HG03354 (cell line): Measurements from ENCODE around the gene ICAM2.

Experiments used
- ATAC-seq: cut with Tn5 transposase; IDR thresholded peaks from one replicate; pipeline ENCODE4 v1.9.1; 2021; ENCODE audit warnings: mild to moderate bottlenecking; ENCODE audit not compliant: unreplicated experiment, poor library complexity, severe bottlenecking

The ICAM2 gene

DNA sequence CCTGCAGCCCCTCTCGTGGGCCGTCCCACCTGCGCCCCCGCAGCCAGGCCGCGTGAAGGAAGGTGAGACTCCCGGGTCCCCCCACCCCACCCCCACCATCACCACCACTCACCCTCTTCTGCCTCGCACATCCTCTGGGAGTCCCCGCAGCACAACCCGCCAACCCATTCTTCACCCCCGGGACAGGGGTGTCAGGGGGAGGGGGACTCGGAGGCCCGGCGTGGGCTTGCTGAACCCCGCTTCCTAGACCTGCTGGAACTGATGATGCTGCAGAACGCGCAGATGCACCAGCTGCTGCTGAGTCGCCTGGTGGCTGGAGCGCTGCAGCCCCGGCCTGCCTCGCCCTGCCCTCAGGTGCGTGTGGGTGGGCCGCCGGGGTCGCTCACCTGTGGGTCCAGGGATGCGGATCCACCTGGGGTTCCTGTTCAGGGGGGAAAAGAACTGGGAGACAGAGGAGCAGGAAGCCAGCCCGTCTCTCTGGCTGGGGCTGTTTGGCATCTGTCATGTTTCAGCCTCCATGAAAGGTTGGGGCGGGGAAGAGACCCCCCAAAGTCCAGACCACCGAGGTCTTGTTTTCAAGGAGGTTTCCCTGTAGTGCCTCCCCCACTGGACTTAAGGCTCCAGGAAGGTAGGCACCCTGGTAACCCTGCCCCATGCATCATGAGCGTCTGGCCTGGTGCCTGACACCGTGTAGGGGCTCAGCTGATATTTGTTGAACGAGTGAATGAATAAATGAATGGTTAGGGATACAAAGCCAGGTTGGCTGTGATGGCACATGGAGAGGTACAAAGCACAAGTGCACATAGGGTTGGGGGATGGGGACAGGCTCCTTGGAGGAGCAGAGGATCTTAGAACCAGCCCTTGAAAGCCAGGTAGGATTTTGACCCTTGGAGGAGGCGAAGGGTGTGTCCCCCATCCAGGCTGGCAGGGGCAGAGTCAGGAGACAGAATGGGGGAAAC, 21.4 kb downstream of the ICAM2 start:
- ATAC-seq: no peak

DNA sequence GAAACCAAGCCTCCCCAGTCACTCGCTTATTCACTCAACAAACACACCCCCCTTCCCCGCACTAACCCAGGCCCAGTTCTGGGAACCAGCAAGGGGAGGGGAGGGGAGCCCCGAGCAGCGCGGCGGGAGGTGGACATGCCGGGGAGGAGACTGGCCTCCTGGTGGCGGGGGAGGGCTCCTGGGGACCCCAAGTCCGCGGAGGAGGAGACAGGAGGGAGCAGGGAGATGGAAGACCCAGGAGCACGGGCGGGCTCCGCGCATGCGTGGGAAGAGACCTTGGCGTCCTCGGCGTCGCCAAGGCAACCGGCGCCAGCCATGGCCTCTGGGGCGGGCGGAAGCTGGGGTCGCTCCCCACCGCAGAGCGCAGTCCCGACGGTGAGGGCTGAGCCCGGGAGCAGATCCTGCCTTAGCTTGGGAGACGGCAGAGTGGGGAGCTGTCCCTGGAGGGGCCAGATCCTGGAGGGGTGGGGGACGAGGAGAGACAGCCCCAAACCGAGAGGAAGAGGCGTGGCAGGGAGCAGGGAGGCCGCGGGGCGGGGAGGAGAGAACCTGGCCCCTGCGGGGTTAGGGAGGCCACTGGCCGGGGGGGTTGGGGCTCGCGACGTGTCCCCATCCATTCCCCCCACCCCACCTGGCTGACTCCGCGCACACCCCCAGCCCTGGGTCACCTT, 22.2 kb downstream of the ICAM2 start, which contains the start of gene PRR29:
Gene PRR29, plus strand, starts transcription at position 302 of the 671 bp plus-strand sequence. Its CDS starts 14 bp downstream, at position 316.
- peak; percentile 71 for ATAC-seq

DNA sequence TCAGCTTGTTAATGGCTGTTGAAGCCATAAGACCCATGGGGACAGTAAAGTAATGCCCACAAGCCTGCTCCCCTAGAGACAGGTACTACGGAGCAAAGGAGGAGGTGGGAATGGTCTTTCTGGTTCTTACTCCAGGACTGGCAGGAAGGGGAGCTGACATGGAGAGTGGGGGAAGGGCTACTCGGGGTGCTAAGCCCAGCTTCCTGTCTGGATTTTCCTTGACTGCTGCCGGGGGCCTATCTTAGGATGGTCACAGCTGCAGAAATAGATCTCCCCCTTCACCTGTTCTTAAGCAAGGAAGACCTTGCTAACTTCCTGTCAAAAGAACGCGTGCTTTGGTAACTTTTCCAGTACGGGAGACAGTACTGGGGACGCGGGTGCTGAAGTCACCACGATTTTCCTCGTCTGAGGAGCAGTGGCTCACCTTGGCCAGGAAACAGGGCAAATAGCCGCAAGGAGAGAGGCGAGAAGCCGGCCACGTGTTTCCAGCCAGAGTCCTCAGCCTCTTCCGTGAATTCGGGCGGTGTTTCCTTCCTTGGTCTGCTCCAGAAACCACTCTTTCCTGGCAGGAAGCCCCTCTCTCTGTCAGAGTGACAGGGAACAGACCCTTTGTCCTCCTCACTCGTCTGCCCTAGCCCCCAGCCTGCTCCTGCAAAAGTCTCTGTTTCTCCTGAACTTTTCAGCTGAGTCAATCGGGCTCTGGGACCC, 22.9 kb downstream of the ICAM2 start:
- ATAC-seq: no peak

DNA sequence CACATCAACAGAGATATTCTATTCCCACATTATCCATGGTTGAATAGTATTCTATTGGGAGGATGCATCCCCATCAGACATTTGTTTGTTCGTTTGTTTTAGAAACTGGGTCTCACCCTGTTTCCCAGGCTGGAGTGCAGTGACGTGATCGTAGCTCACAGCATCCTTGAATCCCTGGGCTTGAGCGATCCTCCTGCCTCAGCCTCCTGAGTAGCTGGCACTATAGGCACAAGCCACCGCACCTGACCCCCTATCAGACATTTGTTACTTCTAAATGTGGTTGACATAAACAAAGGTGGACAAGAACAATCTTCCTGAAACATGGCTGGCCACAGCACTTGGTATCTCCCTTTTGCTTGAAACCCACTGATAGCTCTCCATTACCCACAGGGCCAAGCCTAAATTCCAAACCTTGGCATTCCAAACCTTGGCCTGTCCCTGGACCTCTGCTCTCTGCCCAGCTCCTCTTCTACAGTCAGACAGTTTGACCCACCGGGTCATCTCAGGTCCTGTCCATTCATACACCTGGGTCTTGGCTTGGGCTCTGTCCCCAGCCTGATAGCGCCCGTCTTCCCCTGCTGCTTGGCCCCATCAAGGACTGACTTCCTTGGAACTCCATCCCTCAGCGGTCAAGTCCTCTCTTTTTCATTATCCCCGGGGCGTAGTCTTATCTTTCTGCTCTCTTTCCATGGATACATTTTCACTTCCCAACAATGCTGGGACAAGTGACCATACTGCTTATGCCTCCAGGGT, 23.8 kb downstream of the ICAM2 start:
- no peak for ATAC-seq

DNA sequence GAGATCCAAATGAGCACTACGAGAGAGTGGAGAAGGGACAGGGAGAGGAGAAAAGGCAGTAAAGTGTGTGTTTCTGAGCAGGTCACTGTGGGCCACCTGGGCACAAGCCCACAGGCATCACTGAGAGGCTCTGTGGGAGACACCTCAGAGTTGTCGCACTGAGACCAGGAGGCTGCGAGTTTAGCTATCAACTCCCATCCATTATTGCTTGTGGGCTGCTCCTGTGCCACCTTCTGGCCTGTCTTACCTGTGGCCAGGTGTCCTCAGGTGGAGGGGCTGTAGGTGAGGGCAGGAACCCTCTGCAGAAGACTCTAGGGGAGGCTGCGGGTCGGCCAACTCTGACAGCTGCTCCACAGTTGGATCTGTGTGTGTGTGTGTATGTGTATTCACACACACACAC, 24.8 kb downstream of the ICAM2 start:
- ATAC-seq: no peak

DNA sequence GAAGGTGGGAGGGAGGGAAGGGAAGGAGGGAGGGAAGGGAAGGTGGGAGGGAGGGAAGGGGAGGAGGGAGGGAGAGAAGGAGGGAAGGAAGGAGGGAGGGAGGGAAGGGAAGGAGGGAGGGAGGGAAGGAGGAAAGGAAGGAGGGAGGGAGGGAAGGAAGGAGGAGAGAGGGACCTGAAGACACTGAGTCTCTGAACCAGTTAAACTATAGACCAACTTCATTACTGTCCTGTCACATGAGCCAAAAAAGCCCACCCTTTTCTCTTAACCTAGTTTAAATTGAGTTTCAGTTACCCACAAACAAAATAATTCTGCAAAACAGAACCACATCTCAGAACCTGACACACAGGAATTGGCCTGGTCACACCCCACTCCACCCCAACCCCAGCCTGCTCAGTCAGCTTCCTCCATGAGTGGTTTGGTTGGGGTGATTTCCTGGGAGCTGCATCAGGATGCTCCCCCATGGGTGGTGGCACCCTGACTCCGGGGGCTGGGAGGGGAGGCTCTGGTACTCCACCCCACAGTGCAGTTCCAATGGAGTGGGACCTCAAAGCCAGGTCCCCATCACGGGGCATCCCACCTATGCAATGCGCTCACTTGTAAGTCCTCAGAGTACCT, 27.0 kb downstream of the ICAM2 start:
- ATAC-seq: no peak

DNA sequence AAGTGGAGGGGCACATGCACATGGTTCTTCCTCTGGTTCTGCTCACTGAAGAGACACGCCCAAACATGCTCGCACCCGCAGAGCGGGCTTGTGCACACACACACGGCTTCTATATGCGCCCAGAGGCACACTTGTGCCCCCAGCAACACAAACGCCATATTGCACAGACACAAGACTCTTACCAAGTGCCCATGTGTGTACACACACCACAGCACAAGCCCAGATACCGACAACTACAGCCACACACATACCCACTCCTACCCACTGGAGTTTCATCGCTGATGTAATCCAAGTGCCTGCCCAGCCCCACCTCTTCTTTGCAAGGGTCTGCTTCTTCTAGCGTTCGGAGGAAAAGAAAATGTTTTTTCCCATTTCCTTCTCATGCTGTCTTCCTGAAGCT, 28.8 kb downstream of the ICAM2 start:
- no peak for ATAC-seq

DNA sequence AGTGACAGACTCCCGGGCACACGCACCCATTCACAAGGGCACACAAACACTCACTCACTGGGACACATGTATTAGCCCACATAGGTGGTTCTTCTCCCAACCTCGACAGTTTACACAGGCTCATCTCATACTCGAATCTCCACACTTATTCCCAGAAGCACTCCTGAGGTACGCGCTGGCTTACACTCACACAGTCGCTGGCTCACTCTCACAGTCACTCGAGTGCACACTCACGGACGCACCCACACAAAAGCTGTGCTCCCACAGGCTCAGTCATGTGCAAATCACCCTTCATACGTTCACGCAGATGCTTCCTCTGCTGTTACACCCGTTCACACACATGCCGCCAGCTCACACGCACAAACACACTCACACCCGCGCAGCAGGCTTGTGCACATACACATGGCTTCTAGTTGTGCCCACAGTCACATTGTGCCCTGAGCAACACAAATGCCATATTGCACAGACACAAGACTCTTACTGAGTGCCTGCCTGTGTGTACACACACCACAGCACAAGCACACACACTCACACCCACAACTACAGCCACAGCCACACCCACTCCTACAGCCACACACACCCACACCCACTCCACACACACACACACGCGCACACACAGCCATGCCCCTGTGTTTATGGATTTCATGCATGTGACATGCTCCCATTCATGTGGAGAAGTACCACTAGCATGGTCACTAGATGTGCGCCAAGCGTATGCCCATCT, 30.6 kb downstream of the ICAM2 start:
- ATAC-seq: no peak

DNA sequence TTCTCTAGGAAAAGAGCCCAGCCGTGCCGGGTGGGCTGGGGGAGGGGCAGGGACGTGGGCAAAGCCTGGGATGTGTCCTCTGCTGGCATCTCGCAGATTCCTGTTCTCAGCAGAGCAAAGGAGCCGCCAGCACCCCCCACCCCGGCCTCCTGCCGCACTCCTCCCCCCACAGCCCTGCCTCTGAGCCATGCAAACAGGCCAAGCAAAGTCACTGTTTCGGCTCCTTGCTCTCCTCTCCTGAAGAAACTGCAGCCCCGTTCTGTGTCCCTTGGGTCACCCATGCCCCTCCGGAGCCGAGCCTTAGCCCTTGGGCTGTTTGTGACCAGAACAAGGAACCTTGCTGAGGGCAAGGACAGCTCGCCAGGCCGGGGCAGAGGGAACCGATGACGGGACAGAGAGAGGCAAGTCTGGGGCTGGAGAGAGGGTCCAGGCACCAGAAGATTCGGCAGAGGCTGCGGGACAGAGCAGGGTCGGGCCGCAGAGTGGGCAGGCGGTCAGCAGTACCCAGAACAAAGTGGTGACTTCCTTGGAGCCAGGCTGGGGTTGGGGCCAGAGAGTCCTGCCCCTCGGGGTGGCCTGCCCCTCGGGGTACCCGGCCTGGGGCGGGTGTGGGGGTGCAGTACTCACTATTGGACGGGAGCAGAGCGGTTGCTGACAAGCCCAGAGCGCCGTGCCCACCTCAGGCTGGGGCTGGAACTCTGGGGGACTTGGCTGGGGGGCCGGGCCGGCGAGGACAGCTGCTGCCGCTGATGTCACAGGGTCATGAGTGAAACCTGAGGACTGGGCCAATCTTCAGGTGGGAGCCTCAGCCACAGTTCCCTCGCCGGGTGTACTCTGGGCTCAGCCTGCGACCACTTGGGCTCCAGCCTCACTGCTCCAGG, 31.5 kb downstream of the ICAM2 start:
- ATAC-seq: no peak

DNA sequence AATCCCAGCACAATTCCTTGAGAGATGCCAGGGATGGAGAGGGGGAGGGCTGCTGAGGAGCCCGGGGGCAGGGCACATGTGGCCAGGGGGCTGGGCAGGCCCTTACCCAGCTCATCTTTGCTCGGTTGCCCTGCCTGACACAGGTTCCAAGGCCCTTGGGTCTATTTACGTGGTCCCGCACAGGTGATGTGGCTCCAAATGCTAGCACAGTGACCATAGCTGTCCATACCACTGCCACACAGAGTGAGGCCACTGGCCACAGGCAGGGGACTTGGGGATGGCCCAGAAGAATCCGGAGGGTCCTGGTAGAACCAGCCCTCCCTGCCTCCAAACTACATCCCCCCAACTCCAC, 32.3 kb downstream of the ICAM2 start:
- ATAC-seq: no peak

DNA sequence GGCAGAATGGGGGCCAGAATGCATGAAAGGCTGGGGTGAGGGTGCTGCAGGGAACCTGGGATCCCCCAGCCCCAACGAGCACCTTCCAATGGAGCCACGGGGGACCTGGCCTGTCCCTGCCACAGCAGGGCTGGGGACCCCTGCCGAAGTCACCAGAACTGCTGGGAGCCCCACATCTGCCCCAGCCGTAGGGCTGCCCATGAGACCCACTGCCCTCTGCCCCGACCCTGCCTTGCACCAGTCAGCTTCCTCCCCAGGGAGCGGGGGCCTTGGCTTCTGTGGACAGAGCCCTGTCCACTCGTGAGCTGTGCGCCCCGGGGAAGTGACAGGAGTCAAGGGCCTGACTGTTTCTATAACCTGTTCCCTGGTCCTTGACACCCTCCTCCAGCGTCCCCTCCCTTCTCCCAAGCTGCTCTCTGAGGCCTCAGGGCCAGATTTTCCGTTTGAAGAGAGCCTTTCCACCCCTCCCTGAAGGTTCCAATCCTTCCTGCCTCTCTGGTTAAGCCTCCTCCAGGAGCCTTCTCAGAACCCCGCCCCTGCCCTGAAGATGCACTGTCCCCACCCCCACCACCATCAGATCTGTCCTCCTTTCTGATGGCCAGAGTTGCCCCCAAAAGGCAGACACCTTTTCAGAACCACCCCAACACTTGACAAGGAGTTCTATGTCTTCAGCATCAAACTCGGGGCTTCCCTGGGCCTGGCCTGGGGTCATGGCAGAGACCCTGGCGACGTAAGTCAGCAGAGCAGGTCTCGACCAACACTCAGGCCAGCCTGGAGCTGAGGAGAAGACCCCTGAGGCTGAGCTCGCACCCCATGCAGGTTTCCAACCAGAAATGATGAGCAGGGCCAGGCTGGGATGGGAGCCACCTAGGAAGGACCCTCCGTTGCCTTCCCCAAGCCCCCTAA, 33.0 kb downstream of the ICAM2 start:
- ATAC-seq: no peak

DNA sequence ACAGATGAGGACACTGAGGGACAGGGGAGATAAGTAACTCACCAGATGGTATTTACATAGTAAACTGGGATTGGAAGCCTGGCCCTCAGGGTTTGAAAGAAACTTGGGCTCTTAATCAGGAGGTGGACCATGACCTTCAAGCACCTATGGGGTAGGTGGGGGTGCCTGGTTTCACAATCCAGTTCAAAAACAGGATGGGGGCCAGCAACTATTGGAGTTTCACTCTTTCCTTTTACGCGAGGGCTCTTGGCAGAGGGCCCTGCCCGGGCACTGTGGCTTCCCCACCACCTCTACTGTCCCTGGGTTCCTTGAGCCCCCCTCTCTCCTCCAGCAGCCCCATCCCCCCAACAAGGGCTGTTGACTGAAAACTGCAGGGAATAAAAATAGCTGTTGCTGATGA, 33.6 kb downstream of the ICAM2 start:
- no peak for ATAC-seq

DNA sequence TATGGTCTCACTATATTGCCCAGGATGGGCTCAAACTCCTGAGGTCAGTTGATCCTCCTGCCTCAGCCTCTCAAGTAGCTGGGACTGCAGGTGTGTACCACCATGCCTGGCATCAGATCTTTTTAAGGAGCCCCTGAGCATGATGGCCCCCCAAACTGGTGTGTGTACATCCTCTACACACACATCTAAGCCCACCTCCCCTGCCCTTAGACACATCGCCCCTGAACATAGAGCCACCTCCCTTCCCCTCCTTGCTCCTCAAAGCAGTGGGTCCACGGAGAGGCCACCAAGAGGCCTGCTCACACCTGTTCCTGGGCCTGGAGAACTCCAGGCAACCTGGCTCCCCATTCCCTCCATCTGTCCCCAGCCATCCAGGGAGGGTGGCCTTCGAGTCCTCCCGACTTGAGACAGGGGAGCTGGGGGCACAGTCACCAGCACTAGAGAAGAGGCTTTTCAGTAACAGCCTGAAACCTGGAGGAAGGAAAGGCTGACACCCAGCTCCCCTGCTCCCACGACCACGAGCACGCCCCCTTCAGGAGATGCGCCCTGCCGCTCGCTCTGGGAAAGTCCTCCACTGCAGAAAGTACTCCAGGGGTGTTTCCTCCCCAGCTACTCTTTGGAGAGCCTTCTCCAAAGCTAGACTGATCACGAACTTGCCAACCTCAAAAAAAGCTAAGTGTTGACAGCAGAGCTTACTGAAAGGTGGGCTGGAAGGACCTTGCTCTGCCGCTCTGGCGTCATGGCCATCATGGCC, 34.9 kb downstream of the ICAM2 start:
- no peak for ATAC-seq

DNA sequence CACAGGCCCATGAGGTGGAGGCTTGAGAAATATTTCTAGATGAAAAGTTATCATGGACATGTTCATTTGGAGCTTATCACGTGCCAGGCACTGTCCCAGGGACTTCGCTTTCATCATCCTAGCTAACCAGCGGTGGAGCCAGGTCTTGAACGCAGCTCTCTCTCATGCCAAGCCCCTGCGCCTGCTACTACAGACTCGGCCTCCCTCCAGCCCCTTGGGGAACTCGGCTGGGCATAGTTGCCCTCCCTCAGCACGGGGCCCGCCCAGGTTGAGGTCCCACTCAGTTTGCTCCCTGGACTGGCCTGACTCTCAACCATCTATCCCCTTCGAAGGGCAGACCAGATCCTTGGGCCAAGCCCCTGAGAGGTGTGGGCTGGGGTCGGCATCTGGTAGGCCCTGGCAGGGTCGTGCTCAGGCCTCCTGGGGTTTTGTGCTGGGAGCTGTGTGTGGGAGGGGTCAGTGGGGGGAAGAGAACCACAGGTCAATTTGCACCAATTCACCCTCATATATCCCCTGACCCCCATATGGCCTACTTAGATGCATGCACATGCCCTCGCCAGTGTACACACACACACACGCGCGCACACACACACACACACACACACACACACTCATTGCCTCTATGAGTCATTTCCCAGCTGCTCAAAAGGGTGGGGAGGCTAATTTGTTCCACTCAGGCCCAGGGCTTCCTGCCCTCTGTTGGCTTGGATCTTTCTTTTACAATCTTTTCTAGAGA, 35.6 kb downstream of the ICAM2 start:
- ATAC-seq: no peak

DNA sequence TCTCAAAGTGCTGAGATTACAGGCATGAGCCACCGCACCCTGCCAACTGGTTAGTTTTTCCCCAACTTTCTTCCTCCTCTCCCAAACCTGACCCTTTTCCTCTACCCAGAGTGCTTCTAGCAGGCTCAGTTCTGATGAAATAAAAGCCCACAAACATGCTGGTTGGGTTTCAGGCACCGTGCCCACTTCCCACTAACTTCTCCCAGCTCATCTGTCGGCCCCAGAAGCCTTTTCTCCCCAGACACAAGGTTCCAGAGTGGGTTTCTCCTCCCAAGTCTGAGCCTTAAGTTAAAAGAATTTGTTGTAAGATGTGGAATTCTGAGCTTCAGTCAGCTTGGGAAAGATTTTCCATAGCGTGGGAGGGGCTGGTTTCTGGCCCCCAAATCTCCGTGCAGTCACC, 36.2 kb downstream of the ICAM2 start:
- no peak for ATAC-seq

DNA sequence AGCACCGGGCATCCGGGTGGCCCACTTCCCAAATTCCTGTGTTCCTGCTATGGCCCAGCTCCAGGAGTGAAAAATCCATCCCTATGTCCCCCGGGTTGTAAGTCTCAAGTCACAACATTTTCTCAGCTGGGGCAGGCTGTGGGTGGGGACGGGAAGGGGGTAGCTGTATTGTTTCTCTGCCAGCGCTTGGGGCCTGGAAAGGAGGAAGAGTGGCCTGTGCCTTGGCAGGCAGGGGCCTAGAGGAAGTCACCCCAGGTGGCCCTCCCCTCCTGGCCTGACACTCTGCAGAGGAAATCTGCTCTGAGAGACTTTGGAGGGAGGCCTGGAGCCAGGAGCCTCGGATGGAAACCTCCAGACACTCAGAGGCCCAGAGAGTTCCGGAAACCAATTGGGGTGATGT, 37.1 kb downstream of the ICAM2 start:
- no peak for ATAC-seq
